ENCODE data around the gene AMOTL1.
"Not testable (repeated sequence)": the region's sequence is repeated elsewhere in the genome, so short reads cannot be mapped to it uniquely, and the experiment has no call there.

Gene AMOTL1

DNA sequence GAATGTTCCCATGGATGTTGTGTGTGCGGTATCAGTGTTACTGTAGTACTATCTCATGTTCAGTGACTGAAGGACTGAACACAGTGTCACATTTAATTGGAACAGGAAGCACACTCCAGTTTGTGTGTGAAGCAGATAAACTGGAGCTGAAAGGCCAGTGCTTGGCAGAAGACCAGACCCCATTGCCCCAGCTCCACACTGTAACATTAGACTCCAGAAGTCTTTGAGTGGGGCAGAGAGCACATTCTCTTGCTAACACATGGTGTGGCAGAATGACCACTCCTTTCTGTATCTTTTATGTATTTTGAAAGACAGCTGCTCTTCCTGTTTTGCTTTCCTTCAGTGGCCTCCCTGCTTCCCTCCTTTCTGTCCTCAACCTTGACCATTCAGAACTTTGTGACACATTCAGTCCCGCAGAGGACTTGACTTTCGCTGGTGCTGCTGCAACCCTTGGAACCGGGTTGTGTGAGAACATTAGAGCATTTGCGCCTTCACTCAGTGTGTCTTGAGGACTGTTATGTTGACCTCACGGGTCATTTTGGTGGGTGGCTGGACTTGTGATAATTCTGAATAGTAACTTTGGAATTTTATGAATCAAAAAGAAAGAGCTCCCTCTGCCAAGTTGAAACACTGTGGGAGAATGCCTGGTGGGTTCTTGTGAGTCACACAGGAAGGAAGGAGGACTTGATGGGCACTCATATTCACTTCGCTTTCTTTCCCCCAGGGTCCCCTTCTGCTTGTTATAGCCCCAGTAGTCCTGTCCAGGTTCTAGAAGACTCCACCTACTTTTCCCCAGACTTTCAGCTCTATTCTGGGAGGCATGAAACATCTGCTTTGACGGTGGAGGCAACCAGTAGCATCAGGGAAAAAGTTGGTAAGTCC, 26.4 kb downstream of the AMOTL1 start:
- no peak for DNase-seq

DNA sequence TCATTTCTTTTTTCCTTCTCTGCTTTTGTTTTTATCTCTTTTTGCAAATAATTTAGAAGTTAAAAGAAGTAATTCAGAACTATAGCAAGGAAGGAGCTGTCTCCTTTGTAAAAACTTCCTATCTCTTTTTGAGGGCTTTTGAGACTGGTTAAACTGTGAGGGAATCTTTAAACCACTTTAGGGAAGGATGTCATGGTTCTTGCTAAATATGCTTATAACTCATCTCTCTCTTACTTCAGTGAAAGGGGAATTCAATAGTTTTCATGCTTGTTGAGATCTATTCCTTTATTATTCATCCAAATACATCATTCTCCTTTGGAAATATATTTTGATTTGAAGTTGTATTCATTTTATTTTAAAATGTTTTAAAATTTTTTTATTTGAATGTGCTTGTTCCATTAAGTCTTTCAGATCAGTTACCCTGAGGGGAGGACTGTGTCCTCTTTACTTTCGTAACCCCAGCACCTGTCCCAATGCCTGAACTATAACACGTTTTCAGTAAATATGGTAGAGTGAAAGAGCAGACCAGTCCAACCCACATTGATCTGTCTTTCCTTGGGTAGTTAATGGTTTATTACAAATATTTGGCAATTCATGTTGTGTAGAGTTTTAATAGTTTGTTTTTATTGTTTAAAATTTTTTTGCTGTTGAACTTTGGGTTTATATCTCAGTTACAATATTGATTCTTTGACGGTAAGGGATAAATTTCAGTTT, 27.5 kb downstream of the AMOTL1 start:
- DNase-seq = no peak

DNA sequence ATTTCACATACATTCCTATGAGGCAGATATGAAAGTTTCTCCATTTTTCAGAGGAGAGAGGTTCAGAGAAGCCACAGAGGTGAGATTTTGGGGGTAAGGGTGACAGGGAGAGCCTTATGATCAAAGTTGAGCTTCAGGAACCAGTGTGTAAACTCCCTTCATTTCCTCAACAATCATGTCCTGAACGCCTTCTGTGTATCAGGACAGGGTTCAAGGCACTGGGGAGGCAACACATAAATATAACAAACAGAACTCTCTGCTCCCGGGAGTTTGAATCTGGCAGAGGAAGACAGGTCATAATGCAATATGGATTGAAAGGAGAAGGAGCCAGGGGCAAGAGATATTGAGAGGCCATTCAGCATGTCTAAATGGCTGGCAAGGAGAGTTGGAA, 28.0 kb downstream of the AMOTL1 start:
- DNase-seq = no peak

DNA sequence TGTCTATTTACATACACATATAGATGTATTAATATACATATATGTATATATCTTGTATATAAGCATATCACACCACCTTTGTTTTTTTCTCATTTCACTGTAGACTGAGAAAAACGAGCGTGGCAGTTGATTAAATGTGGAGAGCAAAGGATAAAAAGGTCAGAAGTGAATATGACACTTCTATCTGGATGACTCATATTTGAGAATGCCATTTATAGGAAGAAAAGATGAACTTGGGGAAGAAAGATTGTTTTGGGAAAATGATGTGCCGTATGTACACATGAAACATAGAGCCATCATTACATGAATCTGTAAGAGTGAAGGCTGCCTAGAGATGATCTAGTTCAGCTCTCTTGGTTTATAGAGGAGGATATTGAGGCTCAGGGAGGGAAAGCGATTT, 28.7 kb downstream of the AMOTL1 start:
- no peak for DNase-seq

DNA sequence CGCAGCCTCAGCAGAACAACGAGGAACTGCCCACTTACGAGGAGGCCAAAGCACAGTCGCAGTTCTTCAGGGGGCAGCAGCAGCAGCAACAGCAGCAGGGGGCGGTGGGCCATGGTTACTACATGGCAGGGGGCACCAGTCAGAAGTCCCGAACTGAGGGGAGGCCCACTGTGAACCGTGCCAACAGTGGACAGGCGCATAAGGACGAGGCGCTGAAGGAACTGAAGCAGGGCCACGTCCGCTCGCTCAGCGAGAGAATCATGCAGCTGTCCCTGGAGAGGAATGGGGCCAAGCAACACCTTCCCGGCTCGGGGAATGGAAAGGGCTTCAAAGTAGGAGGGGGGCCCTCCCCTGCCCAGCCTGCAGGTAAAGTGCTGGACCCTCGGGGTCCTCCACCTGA, 31.6 kb downstream of the AMOTL1 start:
- no peak for DNase-seq

DNA sequence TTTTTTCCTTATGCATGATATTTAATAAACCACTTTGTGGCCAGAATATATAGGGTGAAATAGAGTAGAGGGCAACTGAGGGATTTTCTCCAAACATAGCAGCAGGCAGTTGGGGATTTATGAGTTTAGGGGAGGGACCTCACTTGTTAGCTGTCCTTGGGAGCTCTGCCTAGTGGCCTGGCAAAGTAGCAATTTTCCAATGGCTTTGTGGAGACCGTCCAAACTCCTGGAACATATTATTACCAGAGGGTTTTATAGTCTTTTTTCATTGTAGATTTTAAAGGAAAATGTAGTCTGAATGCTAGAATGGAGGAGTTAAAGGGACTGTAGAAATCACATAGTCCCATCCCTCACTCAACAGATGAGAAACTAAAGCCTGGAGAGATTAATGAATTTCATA, 32.3 kb downstream of the AMOTL1 start:
- DNase-seq = peak; percentile 92

DNA sequence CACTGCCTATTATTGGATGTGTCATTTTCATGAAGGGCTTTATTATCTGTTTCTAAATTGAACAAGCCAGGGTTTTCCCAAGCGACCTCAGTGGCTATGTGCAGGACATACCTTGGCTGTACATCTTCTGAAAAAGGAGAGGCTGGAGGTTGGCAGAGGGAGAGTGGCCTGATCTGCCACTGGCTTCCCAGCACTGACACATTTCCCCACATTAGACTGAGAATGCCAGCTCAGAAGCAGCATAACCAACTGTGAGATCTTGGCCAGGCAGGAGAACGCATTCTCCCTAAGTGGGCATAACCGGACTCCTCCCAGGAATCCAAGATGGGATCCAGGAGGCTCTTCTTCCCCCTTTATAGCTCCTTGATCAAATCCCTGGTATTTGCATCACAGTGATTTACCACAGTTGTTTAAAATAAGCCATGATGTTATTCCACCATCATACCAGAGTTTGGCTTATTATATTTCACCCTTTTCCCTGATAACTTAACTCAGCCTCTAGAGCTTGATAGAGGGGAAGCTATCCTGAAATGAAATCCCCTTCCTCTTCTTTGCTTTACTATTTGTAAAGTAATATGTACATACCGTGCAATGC, 33.8 kb downstream of the AMOTL1 start:
- DNase-seq = no peak

DNA sequence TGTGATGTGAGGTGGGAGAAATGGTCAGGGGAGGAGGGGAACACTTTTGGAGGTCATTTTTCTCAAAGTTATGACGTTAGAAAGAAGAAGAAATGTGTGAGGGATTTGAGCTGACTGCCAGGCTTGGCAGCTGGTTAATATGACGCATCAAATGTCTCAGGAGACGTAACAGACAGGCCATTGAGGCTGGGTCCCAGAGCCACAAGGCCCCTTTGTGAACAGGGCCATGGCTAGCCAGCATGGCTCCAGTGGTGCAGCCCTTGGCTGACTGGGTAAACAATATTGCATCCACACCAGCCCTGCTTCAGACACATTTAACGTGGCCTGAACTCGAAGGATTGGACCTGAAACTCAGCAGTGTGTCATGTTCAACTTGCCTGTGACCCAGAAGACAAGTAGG, 34.3 kb downstream of the AMOTL1 start:
- DNase-seq = no peak

DNA sequence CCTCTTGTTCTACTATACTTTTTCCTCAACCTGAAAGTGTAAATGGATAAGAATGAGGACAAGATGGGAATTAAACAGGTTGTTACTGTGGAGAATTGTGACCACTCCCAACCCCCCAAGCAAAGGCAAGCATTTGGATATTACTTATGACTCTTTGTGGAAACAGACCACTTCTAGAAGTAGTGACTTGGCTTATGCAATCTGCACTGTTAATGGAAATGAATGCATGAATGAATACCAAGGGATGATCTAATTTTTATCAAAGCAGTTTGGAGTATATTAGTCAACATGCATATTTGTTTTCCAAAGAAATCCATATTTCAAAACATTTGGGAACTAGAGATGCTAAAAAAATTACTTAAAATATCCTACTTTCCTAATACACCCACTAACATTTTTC, 35.3 kb downstream of the AMOTL1 start:
- DNase-seq = no peak

DNA sequence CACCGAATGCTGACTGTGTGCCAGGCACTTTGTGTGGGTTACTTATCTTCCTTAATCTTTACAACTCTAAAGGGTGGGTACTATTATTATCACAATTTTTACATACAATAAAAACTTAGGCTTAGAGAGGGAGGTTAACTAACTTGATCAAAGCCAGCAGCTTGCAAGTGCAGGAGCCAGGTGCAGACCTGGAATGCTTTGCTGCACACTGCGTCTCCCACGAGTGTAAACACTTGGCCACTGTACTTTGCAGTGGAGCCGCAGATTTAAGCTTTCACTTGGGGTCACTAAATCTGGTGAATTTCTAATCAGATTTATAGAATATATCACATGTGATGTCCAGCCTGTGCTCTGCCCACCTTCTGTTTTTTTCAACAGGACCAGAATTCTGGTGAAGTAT, 36.7 kb downstream of the AMOTL1 start:
- DNase-seq = no peak

DNA sequence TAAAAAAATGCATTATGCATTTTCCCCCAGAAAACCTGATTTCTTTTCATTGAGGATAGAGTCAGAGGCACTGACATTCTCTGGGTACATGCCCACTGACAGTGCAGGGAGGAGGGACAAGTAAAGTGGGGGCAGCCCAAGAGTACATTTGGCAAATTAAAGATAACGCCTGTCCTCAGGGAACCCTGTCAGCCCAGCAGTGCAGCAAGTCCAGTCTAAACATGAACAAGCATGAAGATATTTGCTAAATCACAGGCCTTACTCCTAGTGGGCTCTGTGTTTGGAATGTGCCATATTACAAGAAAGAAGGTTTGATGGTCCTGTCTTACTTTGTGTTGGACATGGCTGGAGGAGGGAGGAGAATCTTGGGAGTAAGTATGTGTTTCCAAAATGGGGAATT, 37.9 kb downstream of the AMOTL1 start:
- no peak for DNase-seq

DNA sequence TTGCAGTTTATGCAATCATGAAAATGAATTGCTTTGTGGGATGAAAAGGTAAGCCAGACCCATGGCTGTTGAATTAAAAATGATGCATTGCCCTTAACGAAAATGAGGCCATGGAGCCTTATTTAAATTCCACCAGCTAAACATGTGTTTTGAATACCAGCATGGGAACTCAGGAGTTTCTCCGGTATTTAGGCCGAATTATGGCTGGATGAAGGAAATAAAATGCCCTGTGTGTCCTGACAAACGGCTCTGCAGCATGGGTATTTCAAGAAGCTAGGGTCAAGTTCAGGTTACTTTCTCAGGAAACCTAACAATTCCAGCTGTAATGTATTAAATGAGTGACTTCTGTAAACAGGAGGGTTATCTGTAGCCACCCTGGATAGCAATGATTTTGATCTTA, 38.3 kb downstream of the AMOTL1 start:
- DNase-seq = no peak

DNA sequence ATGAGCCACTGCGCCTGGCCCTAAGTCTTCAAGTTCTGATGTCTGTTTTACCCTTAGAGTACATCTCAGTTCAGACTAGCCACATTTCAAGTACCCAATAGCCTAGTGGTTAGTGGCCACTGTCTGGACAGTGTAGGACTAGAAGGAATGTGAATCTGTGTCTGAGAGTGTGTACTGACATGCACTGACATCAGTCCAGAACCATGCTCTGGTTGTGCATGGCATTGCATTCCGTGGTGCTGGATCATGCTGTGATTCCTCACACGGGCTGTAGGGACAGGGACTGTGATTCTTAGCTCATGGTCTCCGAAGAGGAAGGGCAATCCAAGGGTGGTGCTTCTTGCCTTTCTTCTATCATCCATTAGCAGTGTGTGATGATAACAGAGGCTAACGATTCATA, 41.1 kb downstream of the AMOTL1 start:
- no peak for DNase-seq

DNA sequence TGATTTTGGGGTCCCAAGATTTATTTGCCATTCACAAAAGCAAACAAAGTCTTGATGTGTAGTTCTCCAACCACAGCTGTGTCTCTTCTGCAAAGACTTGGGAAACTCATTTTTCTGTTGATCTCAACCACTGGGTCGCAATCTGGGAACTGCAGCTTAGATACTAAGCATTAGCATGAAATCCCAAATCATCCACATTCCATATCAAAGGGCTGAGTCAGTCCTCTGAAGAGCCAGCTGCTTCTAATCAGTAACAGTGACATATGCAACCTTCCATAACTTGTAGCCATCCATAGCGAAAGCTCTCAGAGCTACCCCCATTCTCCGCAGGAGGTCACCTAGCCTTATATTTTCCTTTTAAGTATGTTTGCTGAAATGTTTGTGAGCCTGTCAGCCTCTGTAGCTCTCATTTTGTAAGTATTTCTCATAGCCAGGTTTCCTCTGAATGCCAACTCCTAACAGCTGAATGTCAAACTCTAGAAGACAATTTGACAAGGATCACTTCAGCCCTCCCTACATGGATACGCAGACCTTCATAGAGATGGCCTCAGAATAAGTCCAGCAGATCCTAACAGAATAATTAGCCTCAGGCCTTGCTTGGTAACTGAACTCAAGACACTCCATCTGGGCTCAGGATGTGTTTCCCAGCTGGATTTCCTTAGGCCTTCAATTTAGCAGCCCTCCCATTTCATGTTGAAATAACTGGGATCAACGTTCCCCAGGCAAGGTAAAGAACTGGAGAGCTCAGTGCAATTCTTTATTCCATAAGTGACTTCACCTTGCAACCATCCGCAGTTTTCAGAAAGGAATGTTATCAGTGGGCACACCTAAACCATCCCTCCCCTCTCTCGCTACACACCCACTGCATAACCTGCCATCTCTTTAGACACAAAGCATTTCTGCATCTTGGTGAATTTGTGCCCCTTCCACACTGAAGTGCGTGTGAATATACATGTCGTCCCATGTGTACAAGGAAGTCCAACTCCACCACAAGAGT, 44.9 kb downstream of the AMOTL1 start:
- not testable (repeated sequence) for DNase-seq

DNA sequence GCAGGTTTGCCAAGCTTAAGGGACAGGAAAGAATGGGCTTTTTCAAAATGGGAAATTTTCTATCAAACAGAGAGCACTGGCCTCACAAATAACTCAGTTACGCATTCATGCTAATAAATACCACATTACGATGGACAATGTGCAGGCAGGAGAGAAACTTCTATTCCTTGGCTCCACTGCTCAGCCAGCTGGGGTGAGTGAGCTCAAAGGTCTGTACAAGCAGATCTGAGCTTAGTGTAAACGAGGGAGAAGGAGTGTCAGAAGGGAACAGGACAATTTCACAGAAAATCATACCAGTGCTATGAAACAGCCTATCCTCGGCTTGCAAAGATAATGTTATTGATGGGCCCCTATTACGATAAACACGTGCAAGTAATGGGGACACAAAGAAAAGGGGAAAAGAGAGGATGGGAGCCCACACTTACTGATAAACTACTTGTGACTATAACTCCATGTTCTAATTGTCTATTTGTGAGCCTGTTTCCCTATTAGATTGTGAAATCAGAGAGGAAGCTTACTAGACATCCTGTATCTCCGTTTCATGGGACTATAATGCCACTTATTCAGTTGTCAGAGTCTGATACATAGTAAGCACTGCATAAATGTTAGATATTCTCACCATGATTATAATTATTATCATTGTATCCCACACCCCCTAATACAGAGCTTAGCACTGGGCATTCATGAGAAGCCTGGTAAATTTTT, 46.3 kb downstream of the AMOTL1 start:
- DNase-seq = no peak

DNA sequence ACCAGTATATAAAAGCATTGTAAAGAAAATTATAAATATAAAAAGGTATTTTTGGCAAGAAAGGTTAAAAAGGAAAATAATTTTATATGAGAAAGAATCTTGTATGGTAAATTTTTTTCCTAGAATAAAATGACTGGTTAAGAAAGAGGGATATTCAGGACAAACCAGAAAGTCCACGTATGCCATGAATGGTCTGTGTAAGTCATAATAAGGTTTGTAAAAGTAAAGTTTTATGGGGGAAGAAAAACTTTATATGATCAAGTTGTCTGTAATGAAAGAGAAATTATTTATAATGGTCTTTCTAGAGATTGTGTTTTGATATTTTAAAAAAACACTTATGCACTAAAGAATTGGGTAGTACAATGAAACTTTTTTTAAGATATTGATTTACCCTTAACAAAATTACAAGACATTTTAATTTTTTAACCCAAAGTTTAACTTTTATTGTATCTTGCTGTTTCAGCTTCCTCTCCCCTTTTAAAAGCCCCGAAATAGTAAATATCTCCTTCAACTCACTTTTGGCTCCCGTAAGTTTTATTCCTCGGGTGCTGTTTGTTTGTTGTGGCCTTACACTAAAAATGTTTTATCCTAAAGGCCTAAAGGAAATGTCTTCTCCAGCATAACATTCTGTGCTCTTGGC, 47.7 kb downstream of the AMOTL1 start:
- DNase-seq = no peak

DNA sequence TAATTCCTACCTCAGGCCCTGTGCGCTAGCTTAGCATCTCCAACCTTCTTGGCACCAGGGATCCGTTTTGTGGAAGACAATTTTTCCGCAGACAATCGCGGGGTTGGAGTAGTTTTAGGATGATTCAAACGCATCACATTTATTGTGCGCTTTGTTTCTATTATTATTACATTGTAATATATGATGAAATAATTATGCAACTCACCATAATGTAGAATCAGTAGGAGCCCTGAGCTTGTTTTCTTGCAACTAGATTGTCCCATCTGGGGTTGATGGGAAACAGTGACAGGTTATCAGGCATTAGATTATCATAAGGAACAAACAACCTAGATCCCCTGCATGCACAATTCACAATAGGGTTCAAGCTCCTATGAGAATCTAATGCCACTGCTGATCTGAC, 52.3 kb downstream of the AMOTL1 start:
- DNase-seq = no peak

DNA sequence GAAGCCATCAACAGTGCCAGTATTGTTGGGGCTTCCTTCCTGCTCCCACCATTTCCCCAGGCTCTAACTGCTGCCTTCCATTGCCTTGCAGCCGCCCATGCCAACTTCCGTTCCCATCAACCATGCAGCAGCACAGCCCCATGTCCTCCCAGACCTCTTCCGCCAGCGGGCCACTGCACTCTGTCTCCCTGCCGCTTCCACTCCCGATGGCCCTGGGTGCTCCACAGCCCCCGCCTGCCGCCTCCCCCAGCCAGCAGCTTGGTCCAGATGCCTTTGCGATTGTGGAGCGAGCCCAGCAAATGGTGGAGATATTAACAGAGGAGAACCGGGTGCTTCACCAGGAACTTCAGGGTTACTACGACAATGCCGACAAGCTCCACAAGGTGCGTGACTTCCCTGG, 53.3 kb downstream of the AMOTL1 start:
- DNase-seq = no peak

DNA sequence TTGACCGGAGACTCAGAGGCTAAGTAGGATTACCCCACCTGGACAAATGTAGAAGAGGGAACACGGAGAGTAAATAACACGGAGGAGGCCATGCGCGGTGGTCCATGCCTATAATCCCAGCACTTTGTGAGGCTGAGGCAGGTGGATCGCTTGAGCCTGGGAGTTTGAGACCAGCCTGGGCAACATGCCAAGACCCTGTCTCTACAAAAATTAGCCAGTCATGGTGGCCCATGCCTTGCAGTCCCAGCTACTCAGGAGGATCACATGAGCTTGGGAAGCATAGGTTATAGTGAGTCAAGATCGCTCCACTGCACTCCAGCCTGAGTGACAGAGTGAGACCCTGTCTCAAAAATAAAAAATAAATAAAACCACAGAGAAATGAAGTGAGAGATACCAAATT, 53.9 kb downstream of the AMOTL1 start:
- DNase-seq = no peak

DNA sequence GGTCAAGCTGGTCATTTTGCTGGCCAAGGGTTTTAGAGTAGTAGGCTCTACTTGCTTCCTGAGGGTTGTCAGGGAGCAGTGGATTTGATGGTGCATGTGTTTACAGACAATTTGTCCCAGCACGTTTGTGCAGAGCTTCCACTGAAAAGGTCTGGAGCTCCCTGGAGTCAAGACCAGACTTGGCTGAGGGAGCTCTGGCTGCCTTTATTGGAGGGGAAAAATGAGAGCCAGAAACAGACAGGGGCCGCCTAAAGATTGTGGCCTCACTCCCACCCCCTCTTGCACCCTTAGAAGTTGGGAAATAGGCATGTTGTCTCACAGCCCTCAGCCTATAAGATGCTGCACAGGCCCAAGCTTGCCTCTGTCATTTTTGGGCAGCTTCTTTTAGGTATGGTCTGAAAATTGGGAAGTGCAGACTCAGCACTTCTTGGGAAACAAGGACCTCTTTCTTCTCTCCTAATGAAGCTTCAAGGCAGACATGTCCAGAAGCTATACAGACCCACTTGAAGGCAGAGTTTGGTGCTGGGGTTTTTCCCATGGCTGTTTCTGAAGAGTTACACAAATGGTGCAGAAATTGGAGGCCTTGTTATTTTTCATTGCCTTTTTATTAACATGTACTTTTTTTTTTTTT, 55.1 kb downstream of the AMOTL1 start:
- DNase-seq = no peak

DNA sequence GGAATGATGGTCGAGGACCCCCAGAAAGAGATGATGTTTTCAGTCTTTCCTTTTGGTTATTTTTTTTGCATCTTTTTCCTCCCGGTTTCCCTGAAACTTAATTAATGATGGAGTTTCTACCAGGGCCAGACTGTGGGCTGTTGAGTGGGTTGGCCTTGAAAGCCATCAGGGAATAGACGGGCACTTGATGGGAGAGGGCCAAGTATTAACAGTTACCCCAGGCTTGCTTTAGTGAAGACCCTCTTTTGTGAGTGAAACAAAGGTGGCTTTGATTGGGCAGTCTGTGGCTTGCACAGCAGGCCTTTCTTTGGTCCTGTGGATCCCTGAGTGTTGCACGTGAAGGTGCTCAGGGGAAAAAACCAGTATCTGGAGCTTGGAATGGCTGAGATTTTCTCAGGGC, 56.9 kb downstream of the AMOTL1 start:
- DNase-seq = no peak
